G401.6 (cell line): ENCODE measurements around the gene MADD.

Source experiments
- FAIRE-seq: peaks from 2 replicates; lab custom pipeline; 2012; peaks lifted over from hg19 to GRCh38; lab: Jason Lieb, UNC

Gene MADD

DNA sequence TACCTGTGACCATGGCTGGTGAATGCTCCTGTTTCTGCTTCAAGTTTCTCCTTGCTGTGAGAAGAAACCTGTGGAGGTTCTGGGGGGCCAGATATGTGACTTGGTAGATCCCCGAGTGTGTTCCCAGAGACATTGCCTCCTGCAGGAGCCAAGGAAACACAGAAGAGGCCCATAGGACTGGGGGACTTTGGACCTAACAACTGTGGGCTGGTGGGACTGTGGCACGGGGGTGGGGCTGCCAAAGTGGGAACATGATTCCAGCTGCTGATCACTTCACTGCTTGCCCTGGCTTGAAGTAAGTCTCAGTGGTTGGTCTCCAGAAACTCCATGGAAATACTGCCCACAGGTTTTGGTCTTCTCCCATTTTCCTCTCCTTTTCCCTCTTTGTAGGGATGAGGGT lies 16.3 kb upstream of the MADD start:
- FAIRE-seq = no peak

DNA sequence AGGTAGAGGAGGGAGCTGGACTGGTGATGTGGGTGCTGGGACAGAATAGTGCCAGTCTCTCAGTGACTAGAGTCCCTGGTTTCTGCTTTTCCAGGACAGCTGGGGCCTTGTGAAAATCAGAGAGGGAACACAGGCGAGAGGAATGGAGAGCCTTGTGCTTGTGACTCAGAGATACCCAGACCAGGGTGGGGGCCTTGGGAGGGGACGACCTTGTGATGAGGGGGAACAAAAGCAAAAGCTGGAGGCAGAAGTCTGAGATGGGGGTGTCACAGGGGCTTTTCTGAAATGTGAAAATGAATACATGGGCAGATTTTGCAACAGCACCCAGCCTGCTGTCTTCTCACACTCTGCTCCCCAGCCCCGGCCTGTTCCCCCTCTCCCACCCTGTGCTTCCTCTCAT lies 15.5 kb upstream of the MADD start:
- no peak for FAIRE-seq

DNA sequence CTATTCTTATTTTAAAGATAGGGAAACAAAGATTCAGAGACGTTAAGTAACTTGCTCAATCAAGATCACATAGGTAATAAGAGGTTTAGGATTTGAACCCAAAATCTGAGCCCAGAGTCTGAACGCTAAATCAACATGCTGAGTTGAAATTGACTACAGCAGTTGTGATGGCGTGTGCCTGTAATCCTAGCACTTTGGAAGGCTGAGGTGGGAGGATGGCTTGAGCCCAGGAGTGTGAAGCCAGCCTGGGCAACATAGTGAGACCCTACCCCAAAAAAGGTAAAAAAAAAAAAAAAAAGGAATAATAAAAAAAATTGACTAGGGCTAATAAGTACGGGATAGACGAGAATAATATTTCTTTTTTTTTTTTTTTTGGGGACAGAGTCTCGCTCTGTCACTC lies 13.6 kb upstream of the MADD start:
- FAIRE-seq = no peak

GRCh38 chr11:47257177-47257516 lies 12.8 kb upstream of the MADD start:
- no peak for FAIRE-seq

DNA sequence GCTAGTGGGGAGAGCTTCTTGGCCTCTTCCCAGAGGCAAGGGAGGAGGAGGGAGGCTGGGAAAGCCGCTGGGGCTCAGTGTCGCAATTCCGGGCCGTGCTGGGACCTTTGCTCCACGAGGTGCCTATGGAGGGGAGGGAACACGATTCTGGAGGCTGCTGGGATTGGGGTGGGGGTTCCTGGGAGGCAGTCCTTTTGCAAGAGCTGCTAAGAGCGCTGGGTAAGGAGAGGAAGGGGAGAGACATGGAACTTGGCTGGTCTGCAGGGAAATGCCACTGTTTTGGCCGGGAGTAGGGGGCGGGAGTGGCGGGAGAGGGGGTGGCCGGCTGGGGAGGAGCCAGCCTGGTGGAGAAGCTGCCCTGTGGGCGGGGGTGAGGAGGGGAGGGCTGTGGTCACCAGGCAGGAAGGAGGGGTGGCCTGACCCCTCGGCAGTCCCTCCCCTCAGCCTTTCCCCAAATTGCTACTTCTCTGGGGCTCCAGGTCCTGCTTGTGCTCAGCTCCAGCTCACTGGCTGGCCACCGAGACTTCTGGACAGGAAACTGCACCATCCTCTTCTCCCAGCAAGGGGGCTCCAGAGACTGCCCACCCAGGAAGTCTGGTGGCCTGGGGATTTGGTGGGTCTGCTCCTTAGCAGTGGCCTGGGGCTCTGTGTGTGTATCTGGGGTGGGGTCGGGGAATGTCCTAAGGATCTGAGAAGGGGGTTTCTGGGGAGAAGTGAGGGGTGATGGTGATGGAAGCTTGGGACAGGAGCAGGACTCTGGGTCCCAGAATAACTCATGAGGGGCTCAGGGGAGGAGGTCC lies 12.2 kb upstream of the MADD start, which contains the start of gene NR1H3:
TSS of gene NR1H3 (plus strand) at position 480 of the 800 bp plus-strand sequence. CDS start 1,221 bp downstream, outside the sequence.
- no peak for FAIRE-seq

- no peak for FAIRE-seq
These were observed 11.5 kb upstream of the MADD start for GRCh38 chr11:47258317-47258902.

DNA sequence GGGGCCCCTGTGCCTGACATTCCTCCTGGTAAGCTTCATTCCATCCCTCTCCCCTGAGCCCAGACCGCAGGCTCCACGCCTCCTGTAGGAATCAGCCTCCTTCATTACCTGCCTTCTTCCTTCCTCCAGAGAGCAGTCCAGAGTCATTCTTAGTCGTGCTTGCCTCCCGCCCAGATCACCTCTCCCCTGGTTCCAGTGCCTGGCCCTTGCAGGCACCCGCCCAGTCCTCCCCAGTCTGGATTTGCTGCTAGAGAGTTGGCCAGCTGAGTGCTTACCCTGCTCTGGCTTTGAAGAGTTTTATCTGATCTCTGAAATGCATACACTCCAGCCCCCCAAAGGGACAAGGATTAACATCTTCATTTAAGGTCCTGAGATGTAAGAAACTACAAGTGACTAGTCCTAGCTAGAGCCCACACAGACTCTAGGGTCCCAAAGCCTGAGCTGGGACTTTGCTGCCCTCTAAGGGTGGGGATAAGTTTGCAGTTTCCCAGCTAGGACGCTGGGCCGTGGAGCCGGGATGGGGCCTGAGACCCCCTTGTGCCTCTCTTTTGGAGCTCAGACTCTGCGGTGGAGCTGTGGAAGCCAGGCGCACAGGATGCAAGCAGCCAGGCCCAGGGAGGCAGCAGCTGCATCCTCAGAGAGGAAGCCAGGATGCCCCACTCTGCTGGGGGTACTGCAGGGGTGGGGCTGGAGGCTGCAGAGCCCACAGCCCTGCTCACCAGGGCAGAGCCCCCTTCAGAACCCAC lies 10.5 kb upstream of the MADD start:
- FAIRE-seq = peak; percentile 19

GRCh38 chr11:47260366-47260765 lies 9.6 kb upstream of the MADD start:
- no peak for FAIRE-seq

GRCh38 chr11:47261291-47261800 lies 8.6 kb upstream of the MADD start:
- no peak for FAIRE-seq

DNA sequence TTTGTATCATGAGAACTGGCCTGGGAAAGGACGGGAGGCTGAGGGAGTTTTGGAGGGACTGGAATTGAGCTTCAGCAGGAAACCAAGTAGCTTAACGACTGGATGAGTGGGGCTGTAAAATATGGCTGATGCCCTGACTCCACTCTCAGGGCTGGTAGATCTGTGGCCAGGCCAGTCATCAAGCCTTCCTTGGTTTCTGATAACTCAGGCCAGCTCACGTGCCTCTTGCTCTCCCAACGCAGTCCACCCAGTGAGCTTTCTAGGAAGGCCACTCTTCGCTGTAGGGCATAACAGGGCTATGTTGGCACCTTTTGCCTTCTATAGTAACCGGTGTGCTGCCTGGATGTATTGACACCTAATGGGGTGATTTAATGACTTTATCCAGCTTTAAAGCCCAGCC lies 5.8 kb upstream of the MADD start:
- no peak for FAIRE-seq

GRCh38 chr11:47264521-47264920 lies 5.4 kb upstream of the MADD start:
- FAIRE-seq = no peak

DNA sequence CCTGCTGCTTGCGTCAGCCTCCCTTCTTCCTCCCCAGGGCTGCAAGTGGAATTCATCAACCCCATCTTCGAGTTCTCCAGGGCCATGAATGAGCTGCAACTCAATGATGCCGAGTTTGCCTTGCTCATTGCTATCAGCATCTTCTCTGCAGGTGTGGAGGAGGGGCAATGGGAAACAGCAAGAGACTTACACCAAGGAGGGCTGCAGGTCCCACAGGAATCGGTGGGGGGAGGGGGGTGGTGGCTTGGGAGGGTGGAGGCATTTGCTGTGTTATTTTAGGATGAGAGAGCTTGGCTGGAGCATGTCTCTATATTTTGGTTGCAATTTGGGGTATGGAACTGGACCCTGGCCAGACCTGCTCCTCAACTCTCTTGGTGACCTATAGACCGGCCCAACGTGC lies 2.1 kb upstream of the MADD start:
- no peak for FAIRE-seq

DNA sequence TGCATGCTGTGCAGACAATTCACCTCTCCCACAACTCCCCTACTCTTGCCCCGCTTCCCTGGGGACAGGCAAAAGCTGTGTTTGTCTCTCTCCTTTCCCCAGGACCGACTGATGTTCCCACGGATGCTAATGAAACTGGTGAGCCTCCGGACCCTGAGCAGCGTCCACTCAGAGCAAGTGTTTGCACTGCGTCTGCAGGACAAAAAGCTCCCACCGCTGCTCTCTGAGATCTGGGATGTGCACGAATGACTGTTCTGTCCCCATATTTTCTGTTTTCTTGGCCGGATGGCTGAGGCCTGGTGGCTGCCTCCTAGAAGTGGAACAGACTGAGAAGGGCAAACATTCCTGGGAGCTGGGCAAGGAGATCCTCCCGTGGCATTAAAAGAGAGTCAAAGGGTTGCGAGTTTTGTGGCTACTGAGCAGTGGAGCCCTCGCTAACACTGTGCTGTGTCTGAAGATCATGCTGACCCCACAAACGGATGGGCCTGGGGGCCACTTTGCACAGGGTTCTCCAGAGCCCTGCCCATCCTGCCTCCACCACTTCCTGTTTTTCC lies 1.4 kb upstream of the MADD start:
- no peak for FAIRE-seq

GRCh38 chr11:47269002-47269828 lies 718 bp upstream of the MADD start:
- FAIRE-seq = no peak

DNA sequence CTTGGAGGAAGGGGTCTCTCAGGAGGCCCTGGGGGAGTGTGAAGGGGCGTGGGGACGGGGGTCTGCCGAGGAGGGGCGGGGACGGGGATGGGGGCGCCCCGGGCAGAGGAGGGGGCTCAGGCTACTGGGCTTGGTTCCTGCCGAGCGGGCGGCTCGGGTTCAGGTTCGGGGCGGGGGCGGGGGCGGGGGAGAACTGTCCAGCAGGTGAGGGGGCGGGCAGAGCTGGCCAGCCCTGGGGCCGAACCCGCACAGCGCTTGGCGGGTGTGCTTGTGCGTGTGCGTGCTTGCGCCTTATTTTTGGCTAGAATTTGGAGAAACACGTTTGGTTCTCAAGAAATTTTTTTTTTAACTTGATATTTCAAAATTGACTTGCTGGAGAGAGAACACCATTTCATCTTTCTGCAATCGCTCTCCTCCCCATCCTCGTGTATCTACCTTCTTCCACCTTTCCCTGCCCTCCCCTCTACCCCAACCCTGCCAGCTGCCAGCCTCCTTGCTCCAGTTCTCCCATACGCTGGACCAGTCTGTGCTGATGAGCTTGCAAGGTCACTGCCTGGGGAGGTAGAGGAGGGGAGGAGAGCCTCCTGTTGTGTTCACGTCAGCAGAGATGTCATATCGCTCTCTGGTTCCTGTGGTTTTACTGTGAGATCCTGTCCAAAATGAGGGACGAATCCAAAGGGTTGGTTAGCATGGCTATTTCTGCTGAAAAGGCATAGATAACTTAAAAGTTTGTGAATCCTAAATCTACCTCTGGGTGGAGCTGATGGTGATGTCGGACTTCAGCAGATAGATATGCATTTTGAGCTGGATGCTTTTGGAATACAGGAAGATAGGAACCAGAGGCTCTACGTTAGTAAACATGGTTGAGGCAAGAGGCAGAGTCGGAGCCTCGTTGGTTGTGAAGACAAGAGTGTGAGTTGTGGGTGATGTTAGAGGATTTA lies 668 bp downstream of the MADD start:
- no peak for FAIRE-seq

- FAIRE-seq = no peak
These were observed 1.4 kb downstream of the MADD start for GRCh38 chr11:47271328-47271727.

DNA sequence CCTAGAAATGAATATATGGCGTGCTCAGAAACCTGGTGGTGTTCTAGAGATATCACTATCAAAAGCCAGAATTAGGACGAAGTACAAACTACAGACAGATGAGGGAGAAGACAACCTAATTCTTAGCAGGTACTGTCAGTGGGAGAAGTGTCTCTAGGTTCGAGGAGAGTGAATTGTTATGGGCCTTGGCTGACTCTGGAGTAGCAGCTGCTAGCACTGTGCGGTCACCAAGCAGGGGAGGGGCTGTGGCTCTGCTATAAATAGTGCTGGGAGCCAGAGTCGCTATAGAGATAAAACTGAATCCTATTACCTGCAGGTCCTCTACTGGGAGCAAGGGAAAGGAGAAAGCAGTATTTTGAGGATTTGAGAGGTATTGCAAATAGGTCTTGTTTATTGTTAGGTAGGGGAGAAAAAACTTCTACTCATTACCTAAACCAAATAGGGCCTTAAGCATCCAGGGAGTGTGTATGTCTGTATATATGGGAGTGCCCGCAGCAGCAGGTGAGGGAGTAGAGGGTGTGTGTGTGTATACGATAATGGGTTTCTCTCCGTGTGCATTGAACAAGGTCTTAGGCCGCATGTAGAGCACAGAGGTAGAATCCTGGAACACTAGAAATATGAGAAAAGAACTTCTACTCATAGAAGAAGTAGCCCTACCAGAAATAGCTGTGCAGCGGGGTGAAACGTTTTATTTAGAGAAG lies 2.2 kb downstream of the MADD start:
- no peak for FAIRE-seq

DNA sequence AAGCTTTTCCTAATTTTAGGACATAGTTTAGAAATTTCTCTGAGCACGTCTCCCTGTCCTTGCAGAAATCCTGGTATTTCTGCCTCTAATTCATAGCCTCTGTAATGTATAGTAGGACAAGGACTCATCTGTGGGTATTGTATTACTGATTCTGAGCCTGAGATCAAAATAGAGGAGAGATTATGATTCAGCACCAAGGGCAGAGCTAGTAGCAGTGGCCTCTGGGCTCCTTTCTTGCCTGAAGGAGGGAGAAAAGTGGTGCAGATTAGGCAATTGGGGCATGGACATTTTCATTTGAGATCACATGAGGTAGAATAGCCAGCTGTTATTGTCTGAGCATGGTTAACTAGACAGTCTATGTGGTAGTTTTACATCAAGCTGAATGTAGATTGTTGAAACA lies 2.8 kb downstream of the MADD start:
- no peak for FAIRE-seq

DNA sequence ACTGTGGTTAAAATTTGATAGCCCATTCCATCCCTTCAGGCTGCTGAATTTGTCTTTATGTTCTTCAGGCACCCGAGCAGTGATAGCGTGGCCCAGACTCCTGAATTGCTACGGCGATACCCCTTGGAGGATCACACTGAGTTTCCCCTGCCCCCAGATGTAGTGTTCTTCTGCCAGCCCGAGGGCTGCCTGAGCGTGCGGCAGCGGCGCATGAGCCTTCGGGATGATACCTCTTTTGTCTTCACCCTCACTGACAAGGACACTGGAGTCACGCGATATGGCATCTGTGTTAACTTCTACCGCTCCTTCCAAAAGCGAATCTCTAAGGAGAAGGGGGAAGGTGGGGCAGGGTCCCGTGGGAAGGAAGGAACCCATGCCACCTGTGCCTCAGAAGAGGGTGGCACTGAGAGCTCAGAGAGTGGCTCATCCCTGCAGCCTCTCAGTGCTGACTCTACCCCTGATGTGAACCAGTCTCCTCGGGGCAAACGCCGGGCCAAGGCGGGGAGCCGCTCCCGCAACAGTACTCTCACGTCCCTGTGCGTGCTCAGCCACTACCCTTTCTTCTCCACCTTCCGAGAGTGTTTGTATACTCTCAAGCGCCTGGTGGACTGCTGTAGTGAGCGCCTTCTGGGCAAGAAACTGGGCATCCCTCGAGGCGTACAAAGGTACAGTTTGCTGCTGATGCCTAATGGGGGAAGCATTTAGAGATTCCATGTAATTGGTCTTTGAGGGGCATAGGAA lies 4.7 kb downstream of the MADD start:
- FAIRE-seq = no peak

- FAIRE-seq = no peak
These were observed 7.0 kb downstream of the MADD start for GRCh38 chr11:47276923-47277322.
